Measurements from ENCODE around the gene TBC1D8. TPM values are rescaled to one million over a fixed set of nuclear protein-coding genes. Genes with fewer than 3 reads are reported as not detected.

TBC1D8 gene
- under 1 TPM; 0.29 to 0.70 TPM for total RNA-seq

- Mint-ChIP-seq H3K27ac (no peak within 1 kb of the TSS), H3K4me1 (ENCODE audit: low read depth) (peaks cover 17% of the 10 kb centered on the region), H3K4me3 (peak within 1 kb of the TSS; percentile 73), H3K27me3 (ENCODE audit: low read depth) (peaks cover 59% of the 10 kb centered on the region), H3K9me3 (ENCODE audit: insufficient read depth) (no peaks in the 10 kb centered on the region), H3K36me3 (ENCODE audit: low read depth) (no peaks in the 10 kb centered on the region)
- ChIA-PET CTCF (interaction anchor here (0.9 to 2.5 kb wide), 4 partner anchors 12 to 139 kb away, joined by 3 to 14 read pairs (median 4); no protein-coding TSS in a partner anchor), POLR2A (interaction anchor here (0.6 to 1.5 kb wide), 3 partner anchors 102 to 204 kb away, joined by 3 read pairs; no protein-coding TSS in a partner anchor)
- DNase-seq (peak; percentile 65), ATAC-seq (peak; percentile 94)
Measured at GRCh38 chr2:101151146-101151858, at the start of gene TBC1D8. TBC1D8 (minus strand) TSS chr2:101151382; CDS start chr2:101151253, 129 bp downstream.

- Mint-ChIP-seq H3K27ac (no peak overlapping the region), H3K4me1 (ENCODE audit: low read depth) (peaks cover 10% of the 10 kb centered on the region), H3K36me3 (ENCODE audit: low read depth) (no peaks in the 10 kb centered on the region), H3K4me3 (no peak overlapping the region), H3K27me3 (ENCODE audit: low read depth) (no peaks in the 10 kb centered on the region), H3K9me3 (ENCODE audit: insufficient read depth) (no peaks in the 10 kb centered on the region)
- POLR2A ChIA-PET = no interaction called here
- DNase-seq (no peak), ATAC-seq (no peak)
- CTCF ChIA-PET = interaction anchor here (1.1 to 1.3 kb wide), 2 partner anchors 9 to 192 kb away, joined by 3 read pairs; no protein-coding TSS in a partner anchor
Measured at GRCh38 chr2:101200676-101201075, 49.5 kb upstream of the TBC1D8 start.

GRCh38 chr2:101199251-101199791 lies 48.1 kb upstream of the TBC1D8 start:
- H3K9me3 Mint-ChIP-seq (ENCODE audit: insufficient read depth) = no peaks in the 10 kb centered on the region
- H3K27ac Mint-ChIP-seq = no peak overlapping the region
- ChIA-PET POLR2A (no interaction called here), CTCF (no interaction called here)
- no peak overlapping the region for H3K4me3 Mint-ChIP-seq
- H3K36me3 Mint-ChIP-seq (ENCODE audit: low read depth) = no peaks in the 10 kb centered on the region
- H3K27me3 Mint-ChIP-seq (ENCODE audit: low read depth) = no peaks in the 10 kb centered on the region
- H3K4me1 Mint-ChIP-seq (ENCODE audit: low read depth) = no peaks in the 10 kb centered on the region
- DNase-seq = no peak
- ATAC-seq = no peak

GRCh38 chr2:101197814-101198213 lies 46.6 kb upstream of the TBC1D8 start:
- no peaks in the 10 kb centered on the region for H3K36me3 Mint-ChIP-seq (ENCODE audit: low read depth)
- no peak overlapping the region for H3K4me3 Mint-ChIP-seq
- ATAC-seq = no peak
- no peaks in the 10 kb centered on the region for H3K9me3 Mint-ChIP-seq (ENCODE audit: insufficient read depth)
- CTCF ChIA-PET = interaction anchor here (1.2 to 3.2 kb wide), 2 partner anchors 8 to 9 kb away, joined by 4 to 22 read pairs; no protein-coding TSS in a partner anchor
- no peaks in the 10 kb centered on the region for H3K27me3 Mint-ChIP-seq (ENCODE audit: low read depth)
- no peak for DNase-seq
- H3K4me1 Mint-ChIP-seq (ENCODE audit: low read depth) = no peaks in the 10 kb centered on the region
- H3K27ac Mint-ChIP-seq = no peak overlapping the region
- POLR2A ChIA-PET = no interaction called here

DNA sequence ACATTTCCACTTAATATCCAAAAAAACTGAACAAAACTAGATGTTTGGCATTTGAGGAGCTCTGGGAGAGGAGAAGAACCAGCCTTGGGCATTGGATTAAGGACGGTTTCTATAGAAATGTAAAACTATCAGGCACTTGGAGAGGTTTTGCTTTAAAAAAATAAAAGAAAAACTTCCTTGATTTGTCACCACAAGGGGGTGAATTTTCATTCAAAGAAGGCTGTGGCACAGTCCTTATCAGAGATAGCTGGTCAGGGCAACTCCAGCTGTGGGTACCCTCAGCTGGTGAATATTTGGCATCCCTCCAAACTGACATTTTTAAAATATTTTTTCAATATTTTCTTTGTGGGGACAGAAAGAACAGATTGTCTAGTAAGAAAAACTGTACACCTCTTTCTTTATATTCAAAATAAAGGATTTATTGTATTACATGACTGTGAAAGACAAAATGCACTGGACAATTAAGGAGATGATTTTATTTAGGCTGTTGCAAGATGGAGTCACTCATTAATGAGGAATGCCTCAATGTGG lies 46.1 kb upstream of the TBC1D8 start:
- POLR2A ChIA-PET = interaction anchor here (0.6 kb wide), 1 partner anchor 737 kb away, joined by 3 read pairs; no protein-coding TSS in a partner anchor
- no peaks in the 10 kb centered on the region for H3K27me3 Mint-ChIP-seq (ENCODE audit: low read depth)
- H3K9me3 Mint-ChIP-seq (ENCODE audit: insufficient read depth) = no peaks in the 10 kb centered on the region
- DNase-seq = no peak
- H3K36me3 Mint-ChIP-seq (ENCODE audit: low read depth) = no peaks in the 10 kb centered on the region
- no peak for ATAC-seq
- H3K27ac Mint-ChIP-seq = no peak overlapping the region
- H3K4me3 Mint-ChIP-seq = no peak overlapping the region
- CTCF ChIA-PET = interaction anchor here (1.1 to 3.2 kb wide), 4 partner anchors 8 to 185 kb away, joined by 3 to 22 read pairs (median 4); no protein-coding TSS in a partner anchor
- no peaks in the 10 kb centered on the region for H3K4me1 Mint-ChIP-seq (ENCODE audit: low read depth)

- Mint-ChIP-seq H3K4me3 (no peak overlapping the region), H3K27me3 (ENCODE audit: low read depth) (no peaks in the 10 kb centered on the region), H3K36me3 (ENCODE audit: low read depth) (no peaks in the 10 kb centered on the region), H3K4me1 (ENCODE audit: low read depth) (no peaks in the 10 kb centered on the region), H3K9me3 (ENCODE audit: insufficient read depth) (no peaks in the 10 kb centered on the region), H3K27ac (no peak overlapping the region)
- ATAC-seq (no peak), DNase-seq (no peak)
- ChIA-PET POLR2A (no interaction called here), CTCF (interaction anchor here (1.1 to 3.2 kb wide), 3 partner anchors 9 to 184 kb away, joined by 3 to 22 read pairs (median 4); no protein-coding TSS in a partner anchor)
Measured at GRCh38 chr2:101195871-101196661, 44.9 kb upstream of the TBC1D8 start.

- DNase-seq (no peak), ATAC-seq (no peak)
- H3K27ac Mint-ChIP-seq = no peak overlapping the region
- no peaks in the 10 kb centered on the region for H3K4me1 Mint-ChIP-seq (ENCODE audit: low read depth)
- no peaks in the 10 kb centered on the region for H3K27me3 Mint-ChIP-seq (ENCODE audit: low read depth)
- H3K4me3 Mint-ChIP-seq = no peak overlapping the region
- H3K36me3 Mint-ChIP-seq (ENCODE audit: low read depth) = no peaks in the 10 kb centered on the region
- POLR2A ChIA-PET = no interaction called here
- CTCF ChIA-PET = interaction anchor here (0.6 to 2.4 kb wide), 3 partner anchors 12 to 181 kb away, joined by 3 to 10 read pairs (median 3); no protein-coding TSS in a partner anchor
- H3K9me3 Mint-ChIP-seq (ENCODE audit: insufficient read depth) = no peaks in the 10 kb centered on the region
Measured at GRCh38 chr2:101193033-101193626, 41.9 kb upstream of the TBC1D8 start.

DNA sequence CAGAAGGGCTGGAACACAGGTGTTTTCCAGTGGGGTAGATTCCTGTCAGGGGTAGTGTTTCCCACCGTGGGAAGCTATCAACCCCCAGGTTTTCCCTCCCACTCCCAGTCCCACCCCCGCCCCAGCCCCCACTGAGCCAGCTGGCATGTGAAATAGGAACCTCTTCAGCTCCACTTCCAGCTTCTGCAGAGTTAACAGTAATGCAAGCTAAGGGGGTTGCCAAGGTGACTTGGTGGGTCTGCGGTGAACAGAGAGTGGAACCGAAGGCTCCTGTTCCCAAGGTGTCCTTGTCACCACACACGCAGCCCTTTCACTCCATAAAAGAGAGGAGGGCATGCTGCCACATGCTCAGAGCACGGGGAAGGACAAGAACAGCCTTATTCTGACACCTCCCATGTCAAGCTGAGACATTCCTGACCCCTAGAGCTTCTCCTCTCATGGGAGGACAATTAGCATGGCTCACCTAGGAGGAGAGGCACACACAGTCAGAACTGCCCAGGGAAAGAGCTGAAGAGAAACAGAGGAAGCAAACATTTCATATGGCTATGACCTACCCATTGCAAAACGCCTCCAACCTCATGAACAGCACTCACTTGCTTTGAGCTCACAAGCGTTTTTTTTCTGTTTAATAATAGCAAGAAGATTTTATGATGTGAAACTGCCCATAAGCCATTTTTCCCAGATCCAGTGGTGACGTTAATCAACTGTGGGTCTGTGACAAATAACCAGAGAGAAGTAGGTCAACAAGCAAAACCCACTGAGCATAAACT lies 39.8 kb upstream of the TBC1D8 start:
- Mint-ChIP-seq H3K4me1 (ENCODE audit: low read depth) (no peaks in the 10 kb centered on the region), H3K27me3 (ENCODE audit: low read depth) (no peaks in the 10 kb centered on the region), H3K36me3 (ENCODE audit: low read depth) (no peaks in the 10 kb centered on the region), H3K9me3 (ENCODE audit: insufficient read depth) (peaks cover 9% of the 10 kb centered on the region), H3K27ac (no peak overlapping the region), H3K4me3 (no peak overlapping the region)
- ATAC-seq (no peak), DNase-seq (no peak)
- CTCF ChIA-PET = interaction anchor here (0.8 to 2.4 kb wide), 3 partner anchors 9 to 155 kb away, joined by 3 to 10 read pairs (median 3); no protein-coding TSS in a partner anchor
- POLR2A ChIA-PET = no interaction called here

DNA sequence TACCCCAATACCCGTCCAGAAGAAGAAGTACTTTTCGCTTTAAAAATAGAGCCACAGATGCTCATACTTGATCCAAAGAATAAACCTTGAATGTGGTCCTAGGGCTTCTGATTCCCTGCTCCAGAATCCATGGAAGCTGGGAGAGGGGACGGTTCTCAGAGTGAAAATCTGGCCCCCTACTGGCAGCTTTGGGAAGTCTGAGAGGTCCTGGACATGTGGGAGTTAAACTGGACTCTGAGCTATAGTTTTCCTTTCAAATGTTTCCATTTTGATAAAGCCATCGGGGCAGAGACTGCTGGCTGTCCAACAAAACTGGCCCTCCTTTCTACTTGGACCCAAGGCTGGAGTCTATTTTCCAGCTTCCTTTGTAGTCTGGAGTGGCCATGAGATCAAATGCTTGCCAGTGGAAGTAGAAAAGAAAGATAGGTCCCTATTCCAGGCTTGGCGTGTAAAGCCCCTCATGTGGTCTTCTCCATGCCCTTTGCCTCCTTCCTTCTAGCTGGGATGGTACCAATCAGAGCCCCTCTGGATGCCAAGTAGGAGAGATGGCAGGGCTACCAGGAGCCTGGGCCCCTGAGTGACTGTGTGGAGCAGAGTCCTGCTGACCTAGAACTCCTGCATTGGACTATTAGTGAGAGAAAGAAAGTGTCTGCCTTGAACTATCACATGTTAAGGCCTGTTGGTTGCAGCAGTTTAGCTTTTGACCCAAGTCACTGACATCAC lies 37.7 kb upstream of the TBC1D8 start:
- Mint-ChIP-seq H3K27ac (no peak overlapping the region), H3K4me3 (no peak overlapping the region), H3K4me1 (ENCODE audit: low read depth) (no peaks in the 10 kb centered on the region), H3K9me3 (ENCODE audit: insufficient read depth) (peaks cover 9% of the 10 kb centered on the region), H3K36me3 (ENCODE audit: low read depth) (no peaks in the 10 kb centered on the region), H3K27me3 (ENCODE audit: low read depth) (no peaks in the 10 kb centered on the region)
- POLR2A ChIA-PET = no interaction called here
- DNase-seq (no peak), ATAC-seq (no peak)
- CTCF ChIA-PET = interaction anchor here (0.9 to 2.4 kb wide), 7 partner anchors 8 to 176 kb away, joined by 3 to 12 read pairs (median 4); no protein-coding TSS in a partner anchor

DNA sequence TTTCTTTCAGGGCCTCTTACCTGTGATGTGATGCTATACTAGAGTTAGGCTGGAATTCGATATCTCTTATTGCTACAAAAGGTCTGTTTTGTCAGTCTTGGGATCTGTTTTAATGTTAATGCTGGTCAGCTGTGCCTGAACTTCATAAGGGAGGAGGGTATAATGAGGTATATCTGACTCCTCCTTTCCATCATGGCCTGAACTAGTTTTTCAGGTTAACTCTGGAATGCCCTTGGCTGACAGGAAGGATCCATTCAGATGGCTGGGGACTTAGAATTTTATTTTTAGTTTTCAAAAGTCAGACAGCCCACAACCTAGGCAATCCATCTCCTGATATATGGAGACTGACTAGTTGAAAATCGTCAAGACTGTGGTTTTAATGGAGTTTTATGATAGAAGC lies 35.9 kb upstream of the TBC1D8 start:
- ChIA-PET POLR2A (no interaction called here), CTCF (no interaction called here)
- DNase-seq = no peak
- H3K4me1 Mint-ChIP-seq (ENCODE audit: low read depth) = no peaks in the 10 kb centered on the region
- no peak overlapping the region for H3K27ac Mint-ChIP-seq
- H3K9me3 Mint-ChIP-seq (ENCODE audit: insufficient read depth) = peaks cover 9% of the 10 kb centered on the region
- H3K36me3 Mint-ChIP-seq (ENCODE audit: low read depth) = no peaks in the 10 kb centered on the region
- no peak for ATAC-seq
- H3K4me3 Mint-ChIP-seq = no peak overlapping the region
- H3K27me3 Mint-ChIP-seq (ENCODE audit: low read depth) = no peaks in the 10 kb centered on the region
